Heart left ventricle (tissue), 13 donors: Measurements from ENCODE around the gene PRDM5.

Experiments
- CTCF ChIP-seq, 12 donors: fragments of 200-600 bp; sonication (generic) in 4 of 12; IDR thresholded peaks; one replicate each; pipeline versions ENCODE4 v1.5.0 to v1.8.0; 2018 to 2022; ENCODE audit warnings: antibody characterized with exemption in 12 of 12, mild to moderate bottlenecking in 5 of 12
- POLR2A ChIP-seq, 2 donors: fragments of 450-650 bp; IDR thresholded peaks; one replicate each; pipeline ENCODE4 v1.6.1; 2017; ENCODE audit warnings: antibody characterized with exemption in 2 of 2, mild to moderate bottlenecking in 2 of 2, moderate library complexity in 2 of 2
- donor health status: ischemic (EF 13 %, LVEDD 7.1; RV severe dilation, severe dysfunction).
- donor health status: DM: no; HTN: yes; CAD: no.
- donor health status: DM: no; HTN: no; CAD: no.
- donor health status: ischemic (EF 25% LVEDD 6.9; RV normal size, moderate dysfunction).
- donor health status: ischemic (EF 25% LVEDD 5.7; RV mildly dilated, moderate dysfunction).
- donor health status: ischemic (EF 35%, LVEDD 5.7; RV mildly dilated, moderate dysfunction).
- donor health status: nonischemic (EF 11% LVEDD 7.7; RV severe dilation, severe dysfunction).
- donor health status: DM: yes; HTN: yes; CAD: no.
- donor health status: PGD.
- donor health status: ischemic (EF 29% LVEDD 5.4; RV normal size, mild dysfunction).
- donor health status: nonischemic (EF 23%, LVEDD 6.1; RV moderate dilation, normal function).

GRCh38 chr4:120918092-120918491 lies 4.4 kb downstream of the PRDM5 start:
- TF ChIP-seq POLR2A (IDR thresholded peaks at IDR 0.05) (no peak), CTCF (IDR thresholded peaks at IDR 0.05) (no peak)
